ENCODE data around the gene ITPK1. TPM values are rescaled to one million over a fixed set of nuclear protein-coding genes. Genes with fewer than 3 reads are reported as not detected.

The ITPK1 gene
- total and polyA plus RNA-seq, 12 donors = 47.1 to 152 (median 92.7) TPM

GRCh38 chr14:93016275-93016845 lies 99.4 kb downstream of the ITPK1 start:
- no peak for TF ChIP-seq CTCF (IDR thresholded peaks at IDR 0.05)
- Histone ChIP-seq H3K36me3 (peaks cover 0 to 21% (median 0%) of the 10 kb centered on the region in 9 donors), H3K4me3 (no peak overlapping the region), H3K9me3 (no peaks in the 10 kb centered on the region), H3K27ac (peak overlapping the region in 1 of 10 donors; percentile 42), H3K27me3 (no peaks in the 10 kb centered on the region), H3K4me1 (peaks cover 38 to 92% (median 70%) of the 10 kb centered on the region in 9 donors)
- WGBS, 2 donors = 92 to 96% methylated on average over 18 of the region's 18 CpGs
- DNase-seq = no peak
- intact Hi-C loops (cut with DNase I) = loop anchor here in 1 of 10 donors (10.0 kb wide), 1 partner anchor 98 kb away; the partner anchor contains the start of gene ITPK1
- ATAC-seq = no peak

GRCh38 chr14:93015505-93015904 lies 100.2 kb downstream of the ITPK1 start:
- peaks cover 41 to 99% (median 79%) of the 10 kb centered on the region in 9 donors for H3K4me1 ChIP-seq
- no peak overlapping the region for H3K4me3 ChIP-seq
- 80 to 82% methylated on average over 15 of the region's 15 CpGs for WGBS, 2 donors
- no peaks in the 10 kb centered on the region for H3K9me3 ChIP-seq
- ATAC-seq (no peak), DNase-seq (no peak)
- H3K27me3 ChIP-seq = no peaks in the 10 kb centered on the region
- H3K36me3 ChIP-seq = peaks cover 0 to 24% (median 0%) of the 10 kb centered on the region in 9 donors
- TF ChIP-seq CTCF (IDR thresholded peaks at IDR 0.05) = no peak
- intact Hi-C loops (cut with DNase I) = loop anchor here in 1 of 10 donors (10.0 kb wide), 1 partner anchor 99 kb away; the partner anchor contains the start of gene ITPK1
- H3K27ac ChIP-seq = peak overlapping the region in 1 of 10 donors; percentile 42

- H3K9me3 ChIP-seq = no peaks in the 10 kb centered on the region
- peak overlapping the region in 1 of 10 donors; percentile 42 for H3K27ac ChIP-seq
- intact Hi-C loops (cut with DNase I) = loop anchor here in 1 of 10 donors (10.0 kb wide), 1 partner anchor 100 kb away; the partner anchor contains the start of gene ITPK1
- DNase-seq = no peak
- 80 to 86% methylated on average over 5 of the region's 5 CpGs for WGBS, 2 donors
- H3K27me3 ChIP-seq = no peaks in the 10 kb centered on the region
- no peak overlapping the region for H3K4me3 ChIP-seq
- peaks cover 44 to 99% (median 83%) of the 10 kb centered on the region in 9 donors for H3K4me1 ChIP-seq
- ATAC-seq = no peak
- H3K36me3 ChIP-seq = peaks cover 0 to 24% (median 0%) of the 10 kb centered on the region in 9 donors
- no peak for TF ChIP-seq CTCF (IDR thresholded peaks at IDR 0.05)
Measured at GRCh38 chr14:93015064-93015463, 100.7 kb downstream of the ITPK1 start.

GRCh38 chr14:93014058-93015023 lies 101.4 kb downstream of the ITPK1 start:
- Histone ChIP-seq H3K4me1 (peaks cover 45 to 100% (median 91%) of the 10 kb centered on the region in 9 donors), H3K9me3 (no peaks in the 10 kb centered on the region), H3K36me3 (peaks cover 0 to 24% (median 0%) of the 10 kb centered on the region in 9 donors), H3K4me3 (no peak overlapping the region), H3K27ac (peak overlapping the region in 3 of 10 donors; percentile 22 to 54 (median 24)), H3K27me3 (no peaks in the 10 kb centered on the region)
- no peak for TF ChIP-seq CTCF (IDR thresholded peaks at IDR 0.05)
- DNase-seq = no peak
- whole genome bisulfite sequencing, 2 donors = 86% methylated on average over 20 of the region's 20 CpGs
- no peak for ATAC-seq
- intact Hi-C loops (cut with DNase I) = loop anchor here in 1 of 10 donors (10.0 kb wide), 1 partner anchor 100 kb away; the partner anchor contains the start of gene ITPK1

Measured in heart right ventricle (tissue), 16 donors.